ENCODE data around the gene GJC1. TPM values are rescaled to one million over a fixed set of nuclear protein-coding genes. Genes with fewer than 3 reads are reported as not detected.

GJC1 gene
- total and polyA plus RNA-seq, 9 of the 15 experiments (the other 6 are each of a cell fraction or from before 2014, with no cell fraction given), result 0.04 to 1.4 (median 0.18) TPM; not detected in 1

- TF ChIP-seq ZNF644 (tag; IDR thresholded peaks at IDR 0.05; ENCODE audit: low read depth) (no peak), ZNF24 (IDR thresholded peaks at IDR 0.05) (no peak), MCM5 (IDR thresholded peaks at IDR 0.05; ENCODE audit: low read depth) (no peak), XRCC3 (IDR thresholded peaks at IDR 0.05) (no peak), IFI16 (CRISPR knock-in tag; IDR thresholded peaks at IDR 0.05) (no peak), CREB1 (IDR thresholded peaks at IDR 0.05) (peak; percentile 91), CREB1 (CRISPR knock-in tag; IDR thresholded peaks at IDR 0.05) (peak; percentile 96), CAMTA2 (CRISPR knock-in tag; conservative IDR thresholded peaks at IDR 0.05) (no peak), STAT5B (CRISPR knock-in tag; IDR thresholded peaks at IDR 0.05) (no peak), MBD2 (IDR thresholded peaks at IDR 0.05; ENCODE audit: borderline replicate concordance, low read depth) (no peak), REST (IDR thresholded peaks at IDR 0.05; ENCODE audit: borderline replicate concordance) (peak; percentile 78; the same call in 1 of the 2 replicates), REST (CRISPR knock-in tag; IDR thresholded peaks at IDR 0.05; ENCODE audit: low read depth) (no peak), FOXM1 (IDR thresholded peaks at IDR 0.05; ENCODE audit: low read depth) (no peak), FOXM1 (CRISPR knock-in tag; IDR thresholded peaks at IDR 0.05; ENCODE audit: low read depth) (0 out of 2 replicates have a peak, but pooled peaks have one; percentile 44), ID3 (CRISPR knock-in tag; IDR thresholded peaks at IDR 0.05) (no peak), ID3 (tag; IDR thresholded peaks at IDR 0.05) (peak; percentile 90; the same call in 1 of the 2 replicates), GATAD2B (IDR thresholded peaks at IDR 0.05; ENCODE audit: borderline replicate concordance) (no peak), SOX6 (IDR thresholded peaks at IDR 0.05) (peak; percentile 51), FOXK2 (conservative IDR thresholded peaks at IDR 0.05 in 1 of 2, IDR thresholded peaks at IDR 0.05 in 1 of 2; ENCODE audit: low read depth in 2 of 2) (peak in 1 of 2 experiments; percentile 50; a peak in 1 of 4 replicates), KDM2B (CRISPR knock-in tag; IDR thresholded peaks at IDR 0.05) (no peak), TFAM (CRISPR knock-in tag; conservative IDR thresholded peaks at IDR 0.05) (no peak)
Measured at GRCh38 chr17:44779211-44780025, 50.7 kb downstream of the GJC1 start (continued).
